ENCODE results near the gene TTC28. TPM values are rescaled to one million over a fixed set of nuclear protein-coding genes. Genes with fewer than 3 reads are reported as not detected.
A peak's percentile ranks its signal among the peaks of the same experiment; 100 is the strongest.
"Not testable (repeated sequence)": the region's sequence is repeated elsewhere in the genome, so short reads cannot be mapped to it uniquely, and the experiment has no call there.

Gene TTC28
- 1 to 10 TPM; 2.2 to 5.0 (median 2.9) TPM for polyA plus RNA-seq (ENCODE audit: low read depth in 6 of 6)

DNA sequence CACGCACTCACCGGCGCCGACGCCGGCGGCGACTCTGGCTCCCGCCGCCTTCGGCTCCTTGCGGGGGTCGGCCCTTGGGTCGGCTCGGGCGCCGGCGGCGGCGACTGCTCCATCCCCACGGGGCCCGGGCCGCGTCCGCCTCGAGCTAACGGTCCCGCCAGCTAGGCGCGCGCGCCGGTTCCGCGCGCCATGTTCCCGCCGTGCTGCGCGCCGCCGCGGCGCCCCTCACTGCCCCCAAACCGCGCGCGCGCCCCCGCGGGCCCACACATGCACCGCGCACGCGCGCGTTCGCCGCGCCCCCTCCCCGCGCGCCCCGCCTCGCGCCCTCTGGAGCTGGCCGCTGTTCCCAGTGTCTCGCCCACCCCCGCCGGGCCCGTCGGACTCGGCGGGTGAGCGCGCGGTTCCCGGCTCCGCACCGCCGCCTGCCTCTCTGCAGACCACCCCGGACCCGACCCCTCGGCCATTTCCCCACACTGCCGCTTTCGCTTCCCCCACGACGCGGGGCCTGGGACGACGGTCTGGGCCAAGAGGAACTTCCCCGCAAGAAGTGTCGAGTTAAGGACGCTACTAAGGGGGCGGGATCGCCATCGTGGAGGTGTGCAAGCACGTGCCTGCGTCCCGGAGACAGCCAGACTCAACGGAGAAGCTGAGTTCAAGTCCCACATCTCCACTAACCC is at the start of gene TTC28:
Gene TTC28, minus strand, starts transcription at position 230 of the 677 bp plus-strand sequence. Its CDS starts 117 bp downstream, at position 113.
- H3K9me3 Mint-ChIP-seq, result not testable (repeated sequence)
- peaks cover 5 to 27% (median 15%) of the 10 kb centered on the region in 3 donors for H3K27me3 Mint-ChIP-seq
- peak; percentile 41 to 52 for ATAC-seq (ENCODE audit: low read depth in 2 of 2)

DNA sequence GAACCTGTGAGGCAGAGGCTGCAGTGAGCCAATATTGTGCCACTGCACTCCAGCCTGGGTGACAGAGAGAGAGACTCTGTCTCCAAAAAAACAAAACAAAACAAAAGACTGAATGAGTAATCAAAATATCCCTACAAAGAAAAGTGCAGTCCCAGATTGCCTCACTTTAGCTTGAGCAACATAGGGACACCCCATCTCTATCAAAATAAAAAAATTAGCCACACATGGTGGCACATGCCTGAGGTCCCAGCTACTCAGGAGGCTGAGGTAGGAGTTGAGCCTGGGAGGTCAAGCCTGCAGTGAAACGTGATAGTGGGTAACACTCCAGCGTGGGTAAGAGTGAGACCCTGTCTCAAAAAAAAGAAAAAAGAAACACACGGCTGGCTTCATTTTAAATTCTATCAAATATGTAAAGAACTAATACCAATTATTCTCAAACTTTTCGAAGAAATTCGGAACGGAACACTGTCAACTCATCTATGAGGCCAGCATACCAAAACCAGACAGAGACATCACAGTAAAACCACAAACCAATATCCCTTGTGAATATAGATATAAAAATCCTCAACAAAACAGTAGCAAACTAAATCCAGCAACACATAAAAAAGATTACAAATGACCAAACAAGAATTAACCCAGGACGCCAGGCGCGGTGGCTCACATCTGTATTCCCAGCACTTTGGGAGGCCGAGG is 49.1 kb upstream of the TTC28 start:
- peaks cover 0 to 17% of the 10 kb centered on the region in 2 donors for H3K36me3 Mint-ChIP-seq
- no peaks in the 10 kb centered on the region for H3K27me3 Mint-ChIP-seq
- peak overlapping the region in 2 of 6 donors; percentile 8 to 43 for H3K27ac Mint-ChIP-seq
- no peaks in the 10 kb centered on the region for H3K9me3 Mint-ChIP-seq
- DNase-seq (no peak), ATAC-seq (ENCODE audit: low read depth in 2 of 2) (no peak)
- peaks cover 7 to 10% (median 8%) of the 10 kb centered on the region in 3 donors for H3K4me1 Mint-ChIP-seq
- no peak overlapping the region for H3K4me3 Mint-ChIP-seq

More for the DNA sequence above, at the start of gene TTC28:
- Mint-ChIP-seq H3K27ac (peak within 1 kb of the TSS in 5 of 6 donors; percentile 66 to 95 (median 84)), H3K4me1 (peaks cover 14 to 23% (median 17%) of the 10 kb centered on the region in 3 donors), H3K4me3 (peak within 1 kb of the TSS; percentile 86 to 97 (median 92))
- peak; percentile 72 for DNase-seq
- not testable (repeated sequence) for H3K36me3 Mint-ChIP-seq

- ATAC-seq (ENCODE audit: low read depth in 2 of 2), result no peak
- no peak overlapping the region for H3K4me3 Mint-ChIP-seq
Observed at GRCh38 chr22:28728002-28728401, 48.4 kb upstream of the TTC28 start.

GRCh38 chr22:28718044-28718443 is 38.4 kb upstream of the TTC28 start:
- Mint-ChIP-seq H3K9me3 (no peaks in the 10 kb centered on the region), H3K27me3 (no peaks in the 10 kb centered on the region), H3K27ac (no peak overlapping the region), H3K4me3 (no peak overlapping the region), H3K36me3 (peaks cover 0 to 12% of the 10 kb centered on the region in 2 donors), H3K4me1 (no peaks in the 10 kb centered on the region)
- ATAC-seq (ENCODE audit: low read depth in 2 of 2) (no peak), DNase-seq (no peak)

More at GRCh38 chr22:28728002-28728401, 48.4 kb upstream of the TTC28 start:
- H3K4me1 Mint-ChIP-seq, result peaks cover 7 to 10% (median 8%) of the 10 kb centered on the region in 3 donors
- no peaks in the 10 kb centered on the region for H3K9me3 Mint-ChIP-seq
- no peak overlapping the region for H3K27ac Mint-ChIP-seq
- DNase-seq, result no peak
- H3K27me3 Mint-ChIP-seq, result no peaks in the 10 kb centered on the region
- H3K36me3 Mint-ChIP-seq, result peaks cover 0 to 19% of the 10 kb centered on the region in 2 donors

DNA sequence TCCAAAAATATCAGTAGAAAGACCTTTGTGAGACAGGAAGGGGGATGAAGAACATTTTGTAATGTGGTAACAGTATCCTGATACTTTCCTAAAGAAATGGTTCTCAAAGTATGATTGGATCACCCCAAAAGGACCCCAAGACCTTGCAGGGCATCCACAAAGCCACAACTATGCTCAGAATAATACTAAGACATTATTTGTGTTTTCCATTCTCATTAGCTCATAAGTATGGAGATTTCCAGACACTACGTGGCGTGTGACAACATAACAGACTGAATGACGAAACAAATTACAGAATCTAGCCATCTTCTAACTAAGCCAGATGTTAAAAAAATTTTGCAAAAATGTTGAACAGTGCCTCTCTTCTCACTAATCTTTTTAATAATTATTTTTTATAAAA is 37.0 kb upstream of the TTC28 start:
- ATAC-seq (ENCODE audit: low read depth in 2 of 2) (no peak), DNase-seq (no peak)
- H3K9me3 Mint-ChIP-seq, result no peaks in the 10 kb centered on the region
- peaks cover 0 to 12% of the 10 kb centered on the region in 2 donors for H3K36me3 Mint-ChIP-seq
- H3K27me3 Mint-ChIP-seq, result no peaks in the 10 kb centered on the region
- no peak overlapping the region for H3K4me3 Mint-ChIP-seq
- H3K27ac Mint-ChIP-seq, result no peak overlapping the region
- no peaks in the 10 kb centered on the region for H3K4me1 Mint-ChIP-seq

DNA sequence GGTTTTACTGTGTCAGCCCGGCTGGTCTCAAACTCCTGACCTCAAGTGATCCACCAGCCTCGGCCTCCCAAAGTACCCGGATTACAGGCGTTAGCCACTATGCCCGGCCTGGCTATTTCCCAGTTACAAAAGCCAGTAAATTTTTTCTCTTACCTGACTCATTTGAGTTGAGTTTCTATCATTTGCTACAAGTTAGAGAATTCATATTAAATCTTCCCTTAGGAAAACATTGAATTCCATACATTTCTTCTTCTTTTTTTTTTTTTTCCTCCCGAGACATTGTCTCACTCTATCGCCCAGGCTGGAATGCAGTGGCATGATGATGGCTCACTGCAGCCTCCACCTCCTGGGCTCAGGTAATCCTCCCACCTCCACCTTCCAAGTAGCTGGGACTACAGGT is 36.0 kb upstream of the TTC28 start:
- no peaks in the 10 kb centered on the region for H3K9me3 Mint-ChIP-seq
- H3K4me1 Mint-ChIP-seq, result no peaks in the 10 kb centered on the region
- DNase-seq (no peak), ATAC-seq (ENCODE audit: low read depth in 2 of 2) (no peak)
- H3K27ac Mint-ChIP-seq, result no peak overlapping the region
- H3K36me3 Mint-ChIP-seq, result peaks cover 0 to 13% of the 10 kb centered on the region in 2 donors
- H3K27me3 Mint-ChIP-seq, result no peaks in the 10 kb centered on the region
- no peak overlapping the region for H3K4me3 Mint-ChIP-seq

DNA sequence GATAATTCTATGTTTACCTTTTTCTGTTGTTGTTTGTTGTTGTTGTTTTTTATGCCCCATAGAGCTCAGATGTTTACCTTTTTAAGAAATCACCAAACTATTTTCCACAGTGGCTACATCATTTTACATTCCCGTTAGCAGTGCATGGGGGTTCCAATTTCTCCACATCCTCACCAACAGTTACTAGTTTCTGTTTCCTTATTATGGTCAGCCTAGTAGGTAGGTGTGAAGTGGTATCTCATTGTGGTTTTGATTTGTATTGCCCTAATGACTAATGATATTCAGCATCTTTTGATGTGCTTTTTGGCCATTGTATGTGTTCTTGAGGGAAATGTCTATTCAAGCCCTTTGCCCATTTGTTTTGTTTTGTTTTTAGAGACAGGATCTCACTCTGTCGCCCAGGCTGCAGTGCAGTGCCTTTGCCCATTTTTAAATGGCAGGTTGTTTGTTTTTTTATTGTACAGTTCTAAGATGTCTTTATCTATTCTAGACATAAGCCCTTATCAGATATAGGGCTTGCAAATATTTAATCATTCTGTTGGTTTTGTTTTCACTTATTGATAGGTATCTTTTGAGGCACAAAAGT is 34.5 kb upstream of the TTC28 start:
- Mint-ChIP-seq H3K9me3 (no peaks in the 10 kb centered on the region), H3K4me1 (no peaks in the 10 kb centered on the region), H3K4me3 (no peak overlapping the region), H3K27ac (no peak overlapping the region), H3K36me3 (peaks cover 0 to 13% of the 10 kb centered on the region in 2 donors), H3K27me3 (no peaks in the 10 kb centered on the region)
- no peak for ATAC-seq (ENCODE audit: low read depth in 2 of 2)
- no peak for DNase-seq

- H3K9me3 Mint-ChIP-seq, result no peaks in the 10 kb centered on the region
- H3K4me1 Mint-ChIP-seq, result peaks cover 4 to 5% (median 5%) of the 10 kb centered on the region in 3 donors
- DNase-seq (no peak), ATAC-seq (ENCODE audit: low read depth in 2 of 2) (no peak)
- H3K36me3 Mint-ChIP-seq, result peaks cover 0 to 10% of the 10 kb centered on the region in 2 donors
- H3K4me3 Mint-ChIP-seq, result no peak overlapping the region
- no peaks in the 10 kb centered on the region for H3K27me3 Mint-ChIP-seq
- H3K27ac Mint-ChIP-seq, result peak overlapping the region in 2 of 6 donors; percentile 62 to 84
Observed at GRCh38 chr22:28711820-28712777, 32.5 kb upstream of the TTC28 start.

DNA sequence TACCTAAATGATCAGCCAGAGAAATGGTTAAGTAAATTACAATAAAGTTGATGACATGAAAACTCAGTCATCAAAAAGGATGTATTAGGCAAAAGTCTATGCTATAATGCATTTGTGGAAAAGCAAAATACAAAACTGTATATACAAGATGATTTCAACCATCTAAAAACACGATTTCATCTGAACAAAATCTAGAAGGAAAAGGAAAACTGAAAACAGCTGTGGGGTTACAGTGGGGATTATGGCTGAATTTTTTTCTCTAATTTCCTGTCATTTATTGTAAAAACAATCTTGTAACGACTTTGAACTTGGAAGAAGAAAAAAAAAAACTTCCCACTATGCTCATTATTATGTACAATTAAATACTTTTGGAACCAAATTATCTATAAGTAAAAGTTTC is 31.7 kb upstream of the TTC28 start:
- no peaks in the 10 kb centered on the region for H3K27me3 Mint-ChIP-seq
- no peak overlapping the region for H3K4me3 Mint-ChIP-seq
- ATAC-seq (ENCODE audit: low read depth in 2 of 2) (no peak), DNase-seq (no peak)
- H3K9me3 Mint-ChIP-seq, result no peaks in the 10 kb centered on the region
- H3K27ac Mint-ChIP-seq, result no peak overlapping the region
- H3K4me1 Mint-ChIP-seq, result peaks cover 9 to 12% (median 12%) of the 10 kb centered on the region in 3 donors
- H3K36me3 Mint-ChIP-seq, result peaks cover 0 to 10% of the 10 kb centered on the region in 2 donors

DNA sequence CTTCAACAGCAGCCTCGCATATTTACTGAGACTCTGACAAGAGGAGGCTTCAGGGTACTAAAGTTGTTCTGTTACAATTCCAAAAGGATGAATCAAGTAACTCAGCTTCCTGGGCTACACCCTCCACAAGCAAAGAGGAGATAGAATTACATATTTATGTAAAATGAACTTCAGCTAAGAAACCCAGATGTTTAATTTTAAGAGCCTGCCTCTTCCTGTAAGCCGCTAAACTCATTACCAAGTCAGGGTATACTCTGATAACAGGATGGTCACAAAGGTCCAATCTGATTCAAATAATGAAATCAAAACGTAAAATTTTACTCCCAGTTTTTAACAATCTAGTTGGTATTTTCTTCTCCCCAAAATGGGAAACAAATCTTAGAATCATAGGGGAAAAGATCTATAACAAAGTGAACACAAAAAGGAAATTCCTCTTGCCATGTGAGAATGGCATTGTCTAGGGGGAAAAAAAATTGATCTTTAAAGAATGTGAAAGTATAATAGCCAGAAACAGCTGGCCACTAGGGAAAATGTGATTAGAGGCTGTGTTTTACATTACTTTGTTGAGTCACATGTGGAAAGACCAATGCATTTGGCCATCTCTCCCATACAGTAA is 31.0 kb upstream of the TTC28 start:
- Mint-ChIP-seq H3K36me3 (peaks cover 0 to 10% of the 10 kb centered on the region in 2 donors), H3K27me3 (no peaks in the 10 kb centered on the region), H3K27ac (peak overlapping the region in 2 of 6 donors; percentile 0 to 39), H3K4me1 (peaks cover 15 to 19% (median 19%) of the 10 kb centered on the region in 3 donors), H3K4me3 (no peak overlapping the region), H3K9me3 (no peaks in the 10 kb centered on the region)
- ATAC-seq (ENCODE audit: low read depth in 2 of 2) (no peak), DNase-seq (no peak)

DNA sequence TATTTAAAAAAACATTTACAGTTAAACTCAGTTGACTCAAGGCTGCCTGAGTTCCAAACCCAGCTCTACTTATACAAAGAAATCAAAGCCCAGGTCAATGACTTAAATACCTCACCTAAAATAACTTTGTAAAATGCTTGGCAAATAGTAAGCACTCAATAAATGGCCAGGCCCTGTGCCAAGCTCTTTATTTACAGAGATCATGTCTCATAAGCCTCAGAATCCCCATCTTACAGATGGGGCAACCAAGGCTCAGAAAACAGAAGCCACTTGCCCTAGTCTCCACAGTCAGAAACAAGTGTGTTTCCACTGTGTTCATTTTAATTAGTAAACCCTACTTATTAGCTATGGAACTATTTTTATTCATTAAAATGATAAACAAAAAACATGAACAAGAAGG is 30.5 kb upstream of the TTC28 start:
- no peaks in the 10 kb centered on the region for H3K9me3 Mint-ChIP-seq
- H3K27me3 Mint-ChIP-seq, result no peaks in the 10 kb centered on the region
- peaks cover 15 to 24% (median 19%) of the 10 kb centered on the region in 3 donors for H3K4me1 Mint-ChIP-seq
- ATAC-seq (ENCODE audit: low read depth in 2 of 2), result no peak
- peaks cover 0 to 10% of the 10 kb centered on the region in 2 donors for H3K36me3 Mint-ChIP-seq
- H3K4me3 Mint-ChIP-seq, result no peak overlapping the region
- no peak overlapping the region for H3K27ac Mint-ChIP-seq
- no peak for DNase-seq

- H3K27me3 Mint-ChIP-seq, result no peaks in the 10 kb centered on the region
- peaks cover 29 to 50% (median 30%) of the 10 kb centered on the region in 3 donors for H3K4me1 Mint-ChIP-seq
- DNase-seq (peak; percentile 64), ATAC-seq (ENCODE audit: low read depth in 2 of 2) (peak; percentile 87 to 91)
- peaks cover 0 to 10% of the 10 kb centered on the region in 2 donors for H3K36me3 Mint-ChIP-seq
- H3K9me3 Mint-ChIP-seq, result no peaks in the 10 kb centered on the region
- H3K27ac Mint-ChIP-seq, result peak overlapping the region in 4 of 6 donors; percentile 52 to 92 (median 81)
- peak overlapping the region; percentile 41 to 86 (median 75) for H3K4me3 Mint-ChIP-seq
Observed at GRCh38 chr22:28706845-28707244, 27.2 kb upstream of the TTC28 start.
